Heart left ventricle (tissue), 16 donors: ENCODE data around the gene PDE10A. TPM values are rescaled to one million over a fixed set of nuclear protein-coding genes. Genes with fewer than 3 reads are reported as not detected.

Experiments used
- ATAC-seq, 4 donors: fragments of 200-7000 bp; cut with Tn5 transposase; one replicate each; pipeline ENCODE4 v1.9.1; 2020 to 2022; ENCODE audit warnings: moderate library complexity in 4 of 4, mild to moderate bottlenecking in 3 of 4, moderate number of reproducible peaks in 1 of 4
- DNase-seq, 5 donors: peaks; one replicate each; pipeline ENCODE4 v3.0.0-alpha.2; 2020
- H3K27ac ChIP-seq, 12 donors: fragments of 200-600 bp; sonication (generic) in 4 of 12; one replicate each; pipeline versions ENCODE4 v1.5.0 to v1.8.0; 2016 to 2022; ENCODE audit warnings: mild to moderate bottlenecking in 2 of 12
- H3K27me3 ChIP-seq, 9 donors: fragments of 200-600 bp; sonication (generic) in 2 of 9; one replicate each; pipeline versions ENCODE4 v1.5.1 to v1.8.0; 2016 to 2022; ENCODE audit warnings: mild to moderate bottlenecking in 3 of 9
- H3K36me3 ChIP-seq, 9 donors: fragments of 200-600 bp; sonication (generic) in 2 of 9; one replicate each; pipeline versions ENCODE4 v1.5.0 to v1.8.0; 2018 to 2022; ENCODE audit warnings: mild to moderate bottlenecking in 2 of 9
- H3K4me1 ChIP-seq, 12 donors: fragments of 200-600 bp; sonication (generic) in 4 of 12; one replicate each; pipeline versions ENCODE4 v1.5.0 to v1.8.0; 2016 to 2022; ENCODE audit warnings: mild to moderate bottlenecking in 3 of 12
- H3K4me3 ChIP-seq, 12 donors: fragments of 200-600 bp; sonication (generic) in 4 of 12; one replicate each; pipeline versions ENCODE4 v1.5.0 to v1.8.0; 2017 to 2022; ENCODE audit warnings: mild to moderate bottlenecking in 9 of 12, moderate library complexity in 4 of 12
- H3K9me3 ChIP-seq, 12 donors: fragments of 200-600 bp; sonication (generic) in 4 of 12; one replicate each; pipeline versions ENCODE4 v1.5.0 to v1.8.0; 2016 to 2022; ENCODE audit warnings: mild to moderate bottlenecking in 1 of 12
- POLR2A ChIP-seq, 2 donors: fragments of 450-650 bp; IDR thresholded peaks; one replicate each; pipeline ENCODE4 v1.6.1; 2017; ENCODE audit warnings: antibody characterized with exemption in 2 of 2, mild to moderate bottlenecking in 2 of 2, moderate library complexity in 2 of 2
- WGBS, 4 donors: extraction: QIAGEN DNeasy Blood & Tissue Kit in 2 of 4; methylation state at CpG; one replicate each; pipeline versions ENCODE4 v1.1.5 to v1.1.7; 2013 to 2018; 5-methylcytosine and 5-hydroxymethylcytosine counted together
- intact Hi-C, 10 donors: fragments of 100-400 bp; cut with DNase I; formaldehyde crosslinking; loops; one replicate each; pipeline versions ENCODE4 v1.11.1 to v1.14.2; 2022
- polyA plus RNA-seq, 2 donors: library from polyadenylated mRNA; stranded (reverse); fragments of 200-250 nt; gene quantifications; one replicate each; pipeline ENCODE4 v1.2.3, GENCODE V29; 2013
- total RNA-seq, 9 donors: library from RNA; depleted of rRNA in 2 of 9; stranded (reverse); fragments of >200 nt in 2 of 9; fragmentation: NEBNext Ultra II Directional in 3 of 9; extraction: Animal tissue kit (Norgen Biotek cat#: 25700) in 3 of 9; gene quantifications; one replicate each; pipeline versions ENCODE4 v1.1.0 to v1.2.4, GENCODE V29; 2016 to 2023
- TF ChIP-seq, protein P1 (sequence below), 12 donors: fragments of 200-600 bp; sonication (generic) in 4 of 12; IDR thresholded peaks; one replicate each; pipeline versions ENCODE4 v1.5.0 to v1.8.0; 2018 to 2022; ENCODE audit warnings: antibody characterized with exemption in 12 of 12, mild to moderate bottlenecking in 5 of 12
- donor health status: ischemic (EF 13 %, LVEDD 7.1; RV severe dilation, severe dysfunction).
- donor health status: healthy with polysubstance abuse.
- donor health status: DM: no; HTN: yes; CAD: no.
- donor health status: DM: no; HTN: no; CAD: no.
- donor health status: ischemic (EF 25% LVEDD 6.9; RV normal size, moderate dysfunction).
- donor health status: ischemic (EF 25% LVEDD 5.7; RV mildly dilated, moderate dysfunction).
- donor health status: healthy.
- donor health status: DM: yes; HTN: yes; CAD: no.
- donor health status: ischemic (EF 35%, LVEDD 5.7; RV mildly dilated, moderate dysfunction).
- donor health status: nonischemic (EF 11% LVEDD 7.7; RV severe dilation, severe dysfunction).
- donor health status: DM: yes; HTN: yes; CAD: no.
- donor health status: PGD.
- donor health status: ischemic (EF 29% LVEDD 5.4; RV normal size, mild dysfunction).
- donor health status: nonischemic (EF 23%, LVEDD 6.1; RV moderate dilation, normal function).

The PDE10A gene
- total and polyA plus RNA-seq, 11 donors: 4.2 to 22.4 (median 12.8) TPM

DNA sequence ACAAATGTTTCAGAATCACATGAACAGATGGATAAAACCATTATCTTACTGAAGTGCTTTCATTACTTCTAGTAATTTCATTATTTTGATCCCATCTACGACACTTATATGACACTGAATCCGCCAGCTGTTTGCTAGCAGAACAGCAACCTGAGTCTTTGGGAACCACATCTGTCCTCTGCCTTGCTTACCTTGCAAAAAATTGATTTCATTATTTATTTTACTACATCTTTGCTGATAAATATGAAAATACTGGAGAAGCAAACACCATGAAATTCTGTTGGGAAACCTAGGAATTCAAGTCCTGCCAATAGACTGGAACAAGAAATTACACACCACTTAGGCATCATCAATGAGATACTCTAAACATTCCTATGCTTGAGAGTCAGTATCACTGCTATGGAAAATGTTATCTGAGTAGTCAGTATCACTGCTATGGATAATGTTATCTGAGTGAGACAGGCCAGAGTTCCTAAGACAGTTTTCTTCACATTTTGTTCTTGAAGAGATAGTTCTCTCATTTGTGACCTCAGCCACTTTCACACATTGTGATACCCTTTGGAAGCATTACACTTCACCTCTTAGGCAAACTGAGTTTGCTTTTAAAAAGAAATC, 91.9 kb downstream of the PDE10A start:
- no peaks in the 10 kb centered on the region for H3K27me3 ChIP-seq
- WGBS, 4 donors: 73 to 93% (median 92%) methylated on average over 2 of the region's 2 CpGs
- H3K36me3 ChIP-seq: no peaks in the 10 kb centered on the region
- peak in 2 of 4 donors; percentile 43 to 71 for ATAC-seq
- TF ChIP-seq, protein P1, sequence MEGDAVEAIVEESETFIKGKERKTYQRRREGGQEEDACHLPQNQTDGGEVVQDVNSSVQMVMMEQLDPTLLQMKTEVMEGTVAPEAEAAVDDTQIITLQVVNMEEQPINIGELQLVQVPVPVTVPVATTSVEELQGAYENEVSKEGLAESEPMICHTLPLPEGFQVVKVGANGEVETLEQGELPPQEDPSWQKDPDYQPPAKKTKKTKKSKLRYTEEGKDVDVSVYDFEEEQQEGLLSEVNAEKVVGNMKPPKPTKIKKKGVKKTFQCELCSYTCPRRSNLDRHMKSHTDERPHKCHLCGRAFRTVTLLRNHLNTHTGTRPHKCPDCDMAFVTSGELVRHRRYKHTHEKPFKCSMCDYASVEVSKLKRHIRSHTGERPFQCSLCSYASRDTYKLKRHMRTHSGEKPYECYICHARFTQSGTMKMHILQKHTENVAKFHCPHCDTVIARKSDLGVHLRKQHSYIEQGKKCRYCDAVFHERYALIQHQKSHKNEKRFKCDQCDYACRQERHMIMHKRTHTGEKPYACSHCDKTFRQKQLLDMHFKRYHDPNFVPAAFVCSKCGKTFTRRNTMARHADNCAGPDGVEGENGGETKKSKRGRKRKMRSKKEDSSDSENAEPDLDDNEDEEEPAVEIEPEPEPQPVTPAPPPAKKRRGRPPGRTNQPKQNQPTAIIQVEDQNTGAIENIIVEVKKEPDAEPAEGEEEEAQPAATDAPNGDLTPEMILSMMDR (IDR thresholded peaks at IDR 0.05): no peak
- TF ChIP-seq POLR2A (IDR thresholded peaks at IDR 0.05): no peak
- peaks cover 0 to 35% (median 21%) of the 10 kb centered on the region in 12 donors for H3K4me1 ChIP-seq
- H3K4me3 ChIP-seq: no peak overlapping the region
- intact Hi-C loops: loop anchor here in 5 of 10 donors (5.0 to 10.0 kb wide), 3 partner anchors 74 to 91 kb away; partner anchors contain the start of gene PDE10A (in 4 of the 5)
- DNase-seq: no peak
- peaks cover 0 to 5% (median 0%) of the 10 kb centered on the region in 12 donors for H3K9me3 ChIP-seq
- peak overlapping the region in 1 of 12 donors; percentile 12 for H3K27ac ChIP-seq

DNA sequence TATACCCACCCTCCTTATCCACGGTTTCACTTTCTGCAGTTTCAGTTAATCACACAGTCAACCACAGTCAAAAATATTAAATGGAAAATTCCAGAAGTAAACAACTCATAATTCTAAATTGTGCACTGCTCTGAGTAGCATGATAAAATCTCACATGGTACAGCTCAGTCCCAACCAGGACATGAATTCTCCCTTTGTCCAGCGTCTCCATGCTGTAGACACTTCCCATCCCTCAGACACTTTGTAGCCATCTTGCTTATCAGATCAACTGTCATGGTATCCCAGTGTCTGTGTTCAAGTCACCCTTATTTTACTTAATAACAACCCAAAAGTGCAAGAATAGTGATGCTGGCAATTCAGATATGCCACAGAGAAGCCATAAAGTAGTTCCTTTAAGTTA, 94.7 kb downstream of the PDE10A start:
- H3K27ac ChIP-seq: no peak overlapping the region
- no peak for TF ChIP-seq POLR2A (IDR thresholded peaks at IDR 0.05)
- TF ChIP-seq, protein P1 (IDR thresholded peaks at IDR 0.05): no peak
- 69 to 82% (median 75%) methylated on average over 2 of the region's 2 CpGs for WGBS, 4 donors
- peaks cover 0 to 20% (median 0%) of the 10 kb centered on the region in 12 donors for H3K9me3 ChIP-seq
- no peaks in the 10 kb centered on the region for H3K36me3 ChIP-seq
- H3K4me3 ChIP-seq: no peak overlapping the region
- ATAC-seq (peak in 1 of 4 donors; percentile 31), DNase-seq (no peak)
- intact Hi-C loops: no loop called here
- peaks cover 0 to 21% (median 10%) of the 10 kb centered on the region in 12 donors for H3K4me1 ChIP-seq
- H3K27me3 ChIP-seq: no peaks in the 10 kb centered on the region

DNA sequence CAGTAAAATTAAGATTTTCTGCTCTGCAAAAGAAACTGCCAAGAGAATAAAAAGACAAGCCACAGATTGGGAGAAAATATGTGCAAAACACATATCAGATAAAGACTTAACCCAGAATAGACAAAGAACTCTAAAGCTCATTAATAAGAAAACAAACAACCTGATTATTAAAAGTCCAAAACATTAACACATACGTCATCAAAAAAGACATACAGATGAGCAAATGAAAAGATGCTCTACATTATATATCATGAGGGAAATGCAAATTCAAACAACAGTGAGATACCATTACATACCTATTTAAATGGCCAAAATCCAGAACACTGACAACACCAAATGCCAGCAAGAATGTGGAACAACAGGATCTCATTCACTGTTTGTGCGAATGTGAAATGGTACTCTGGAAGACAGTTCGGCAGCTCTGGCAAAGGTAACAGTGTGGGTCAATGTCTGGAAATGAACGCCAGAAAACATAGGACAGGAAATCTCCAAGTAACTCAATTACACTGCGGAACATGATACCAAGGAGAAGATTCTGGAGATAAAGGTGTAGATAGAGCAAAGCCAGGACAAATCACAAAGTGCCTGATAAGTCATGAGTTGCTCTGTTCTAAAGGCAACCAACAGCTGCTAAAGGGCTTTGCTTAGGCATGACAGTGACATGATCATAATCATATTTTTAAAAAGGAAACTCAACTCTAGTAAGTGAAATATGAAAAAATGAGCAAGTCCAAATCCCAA, 96.8 kb downstream of the PDE10A start:
- Histone ChIP-seq H3K4me3 (no peak overlapping the region), H3K9me3 (peaks cover 0 to 20% (median 0%) of the 10 kb centered on the region in 12 donors), H3K27ac (no peak overlapping the region), H3K27me3 (no peaks in the 10 kb centered on the region), H3K4me1 (peaks cover 0 to 11% (median under 1%) of the 10 kb centered on the region in 12 donors), H3K36me3 (no peaks in the 10 kb centered on the region)
- TF ChIP-seq, protein P1 (IDR thresholded peaks at IDR 0.05): no peak
- no peak for TF ChIP-seq POLR2A (IDR thresholded peaks at IDR 0.05)
- DNase-seq: no peak
- intact Hi-C loops: no loop called here
- WGBS, 4 donors: 76 to 93% (median 87%) methylated on average over 5 of the region's 5 CpGs
- ATAC-seq: no peak

DNA sequence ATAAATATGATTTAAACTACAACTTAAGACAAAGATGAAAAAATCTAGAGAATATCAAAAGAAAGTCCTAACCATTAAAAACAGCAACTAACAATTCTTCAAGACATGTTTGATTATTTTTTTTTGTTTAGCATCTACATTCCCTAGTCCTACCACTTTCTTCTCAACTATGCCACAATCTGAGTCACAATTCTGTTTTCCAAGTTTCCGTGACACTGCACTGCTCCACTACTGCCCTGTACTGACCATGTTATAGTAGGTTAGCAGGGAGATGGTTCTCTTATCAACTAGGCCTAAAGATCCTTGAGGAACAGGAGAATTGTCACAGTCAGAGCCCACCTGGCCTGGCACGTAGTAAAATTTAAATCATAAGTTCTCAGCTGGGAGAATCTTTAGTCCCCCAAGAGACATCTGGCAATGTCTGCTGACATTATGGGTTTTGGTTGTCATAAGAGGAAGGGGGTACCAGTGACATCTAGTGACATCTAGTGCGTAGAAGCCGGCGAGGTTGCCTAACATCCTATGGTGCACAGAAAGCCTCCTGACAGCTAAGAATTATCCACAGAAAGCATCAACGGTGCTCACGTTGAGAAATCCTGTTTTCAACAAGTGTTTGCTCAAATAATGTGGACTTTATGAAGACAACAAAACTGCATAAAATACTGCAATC, 100.5 kb downstream of the PDE10A start:
- intact Hi-C loops: no loop called here
- TF ChIP-seq, protein P1 (IDR thresholded peaks at IDR 0.05): no peak
- TF ChIP-seq POLR2A (IDR thresholded peaks at IDR 0.05): no peak

More for the DNA sequence above, 100.5 kb downstream of the PDE10A start:
- DNase-seq (no peak), ATAC-seq (no peak)
- Histone ChIP-seq H3K36me3 (no peaks in the 10 kb centered on the region), H3K27ac (no peak overlapping the region), H3K4me3 (no peak overlapping the region), H3K27me3 (no peaks in the 10 kb centered on the region), H3K9me3 (peaks cover 0 to 22% (median 3%) of the 10 kb centered on the region in 12 donors), H3K4me1 (peaks cover 0 to 3% (median 0%) of the 10 kb centered on the region in 12 donors)
- 75 to 80% (median 78%) methylated on average over 7 of the region's 7 CpGs for WGBS, 4 donors
